GM18508 (cell line): ENCODE data around the gene LY6G6C.

ENCODE experiments used
- ATAC-seq: cut with Tn5 transposase; IDR thresholded peaks from one replicate; pipeline ENCODE4 v1.9.1; 2021; ENCODE audit warnings: moderate number of reproducible peaks; ENCODE audit not compliant: insufficient read depth, unreplicated experiment

LY6G6C gene

GRCh38 chr6:31687321-31687720 lies 34.2 kb downstream of the LY6G6C start:
- no peak for ATAC-seq

- no peak for ATAC-seq
Measured at GRCh38 chr6:31686483-31686882, 35.1 kb downstream of the LY6G6C start.

- no peak for ATAC-seq
Measured at GRCh38 chr6:31683591-31683990, 38.0 kb downstream of the LY6G6C start.

- ATAC-seq: no peak
Measured at GRCh38 chr6:31681135-31681671, 40.3 kb downstream of the LY6G6C start.

GRCh38 chr6:31680226-31681134 lies 41.1 kb downstream of the LY6G6C start, which contains the start of gene LY6G5C:
Gene LY6G5C, minus strand, starts transcription at chr6:31681067. Its CDS starts 694 bp downstream, at chr6:31680373.
- no peak for ATAC-seq

GRCh38 chr6:31677955-31678354 lies 43.6 kb downstream of the LY6G6C start:
- ATAC-seq: no peak

GRCh38 chr6:31676904-31677303 lies 44.6 kb downstream of the LY6G6C start:
- no peak for ATAC-seq

GRCh38 chr6:31676322-31676903 lies 45.1 kb downstream of the LY6G6C start:
- no peak for ATAC-seq

GRCh38 chr6:31669676-31670075 lies 51.9 kb downstream of the LY6G6C start, which contains the start of gene LY6G5B:
Gene LY6G5B, plus strand, starts transcription at chr6:31669976. Its CDS starts 975 bp downstream, at chr6:31670951.
- ATAC-seq: no peak
